ENCODE data around the gene PTPN9. TPM values are rescaled to one million over a fixed set of nuclear protein-coding genes. Genes with fewer than 3 reads are reported as not detected.

The PTPN9 gene
- total RNA-seq, 1 experiment from 2014 or later = 15.7 TPM

- ChIA-PET POLR2A (ENCODE audit: unreplicated experiment) (no interaction called here), CTCF (no interaction called here)
- no peak for TF ChIP-seq EZH2 (IDR thresholded peaks at IDR 0.05; ENCODE audit: low read length, unreplicated experiment)
- no peak for ATAC-seq
- Histone ChIP-seq H3K79me2 (ENCODE audit: low read length) (peaks cover 27% of the 10 kb centered on the region), H4K20me1 (ENCODE audit: low read length) (0 out of 2 replicates have a peak, but pooled peaks cover 7% of the 10 kb centered on the region), H3F3A (ENCODE audit: low read length, unreplicated experiment) (peaks cover 8% of the 10 kb centered on the region), H3K27ac (ENCODE audit: low read length) (no peak overlapping the region), H3K27me3 (ENCODE audit: low read length) (no peaks in the 10 kb centered on the region), H3K9me3 (ENCODE audit: low read length) (no peaks in the 10 kb centered on the region), H2AFZ (ENCODE audit: low read length) (no peak overlapping the region), H3K36me3 (ENCODE audit: low read depth, low read length) (peaks cover 34% of the 10 kb centered on the region), H3K9me2 (replicated peaks; ENCODE audit: low read length) (no peaks in the 10 kb centered on the region), H3K9ac (ENCODE audit: low read length) (no peak overlapping the region), H3K4me1 (ENCODE audit: insufficient read depth, low read length) (peaks cover 18% of the 10 kb centered on the region), H3K4me3 (ENCODE audit: low read length) (no peak overlapping the region), H3K4me2 (ENCODE audit: low read length) (no peak overlapping the region)
- no peak for DNase-seq
- BruUV-seq (replicated peaks) = no TSS peak
- intact Hi-C loops (cut with micrococcal nuclease) = no loop called here
These were observed 156.6 kb downstream of the PTPN9 start for GRCh38 chr15:75422554-75422953.

DNA sequence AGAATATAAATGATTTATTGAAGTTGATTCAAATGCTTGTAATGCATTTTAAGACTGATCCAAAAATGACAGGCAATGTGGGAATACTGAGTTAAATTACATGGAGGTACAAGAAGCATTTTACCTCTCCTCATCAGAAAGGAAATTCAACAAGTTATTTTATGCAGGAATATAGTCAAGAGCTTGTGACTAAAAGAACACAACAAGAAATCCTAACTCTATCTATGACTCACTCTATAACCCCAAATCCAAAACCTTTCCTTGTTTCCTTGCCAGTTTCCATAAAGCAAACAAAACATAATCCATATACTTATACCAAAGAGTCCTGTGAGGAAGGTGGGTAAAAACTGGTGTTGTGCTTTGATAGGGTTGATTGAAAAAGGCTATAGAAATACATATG lies 158.4 kb downstream of the PTPN9 start:
- Histone ChIP-seq H3K4me3 (ENCODE audit: low read length) (no peak overlapping the region), H3K27me3 (ENCODE audit: low read length) (no peaks in the 10 kb centered on the region), H3K4me1 (ENCODE audit: insufficient read depth, low read length) (peaks cover 18% of the 10 kb centered on the region), H2AFZ (ENCODE audit: low read length) (no peak overlapping the region), H3F3A (ENCODE audit: low read length, unreplicated experiment) (peaks cover 8% of the 10 kb centered on the region), H4K20me1 (ENCODE audit: low read length) (no peaks in the 10 kb centered on the region), H3K36me3 (ENCODE audit: low read depth, low read length) (peaks cover 34% of the 10 kb centered on the region), H3K9me2 (replicated peaks; ENCODE audit: low read length) (no peaks in the 10 kb centered on the region), H3K27ac (ENCODE audit: low read length) (no peak overlapping the region), H3K4me2 (ENCODE audit: low read length) (no peak overlapping the region), H3K79me2 (ENCODE audit: low read length) (peaks cover 21% of the 10 kb centered on the region), H3K9me3 (ENCODE audit: low read length) (no peaks in the 10 kb centered on the region), H3K9ac (ENCODE audit: low read length) (no peak overlapping the region)
- BruUV-seq (replicated peaks) = no TSS peak
- peak; percentile 64 for DNase-seq
- CTCF ChIA-PET = no interaction called here
- intact Hi-C loops (cut with micrococcal nuclease) = no loop called here
- ATAC-seq = peak; percentile 91
- TF ChIP-seq EZH2 (IDR thresholded peaks at IDR 0.05; ENCODE audit: low read length, unreplicated experiment) (no peak), EZH2phosphoT487 (IDR thresholded peaks at IDR 0.05; ENCODE audit: borderline replicate concordance, low read length) (no peak)
- TF ChIP-seq, protein P1, sequence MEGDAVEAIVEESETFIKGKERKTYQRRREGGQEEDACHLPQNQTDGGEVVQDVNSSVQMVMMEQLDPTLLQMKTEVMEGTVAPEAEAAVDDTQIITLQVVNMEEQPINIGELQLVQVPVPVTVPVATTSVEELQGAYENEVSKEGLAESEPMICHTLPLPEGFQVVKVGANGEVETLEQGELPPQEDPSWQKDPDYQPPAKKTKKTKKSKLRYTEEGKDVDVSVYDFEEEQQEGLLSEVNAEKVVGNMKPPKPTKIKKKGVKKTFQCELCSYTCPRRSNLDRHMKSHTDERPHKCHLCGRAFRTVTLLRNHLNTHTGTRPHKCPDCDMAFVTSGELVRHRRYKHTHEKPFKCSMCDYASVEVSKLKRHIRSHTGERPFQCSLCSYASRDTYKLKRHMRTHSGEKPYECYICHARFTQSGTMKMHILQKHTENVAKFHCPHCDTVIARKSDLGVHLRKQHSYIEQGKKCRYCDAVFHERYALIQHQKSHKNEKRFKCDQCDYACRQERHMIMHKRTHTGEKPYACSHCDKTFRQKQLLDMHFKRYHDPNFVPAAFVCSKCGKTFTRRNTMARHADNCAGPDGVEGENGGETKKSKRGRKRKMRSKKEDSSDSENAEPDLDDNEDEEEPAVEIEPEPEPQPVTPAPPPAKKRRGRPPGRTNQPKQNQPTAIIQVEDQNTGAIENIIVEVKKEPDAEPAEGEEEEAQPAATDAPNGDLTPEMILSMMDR (conservative IDR thresholded peaks at IDR 0.05; ENCODE audit: low read depth, low read length) = no peak
- POLR2A ChIA-PET (ENCODE audit: unreplicated experiment) = no interaction called here

DNA sequence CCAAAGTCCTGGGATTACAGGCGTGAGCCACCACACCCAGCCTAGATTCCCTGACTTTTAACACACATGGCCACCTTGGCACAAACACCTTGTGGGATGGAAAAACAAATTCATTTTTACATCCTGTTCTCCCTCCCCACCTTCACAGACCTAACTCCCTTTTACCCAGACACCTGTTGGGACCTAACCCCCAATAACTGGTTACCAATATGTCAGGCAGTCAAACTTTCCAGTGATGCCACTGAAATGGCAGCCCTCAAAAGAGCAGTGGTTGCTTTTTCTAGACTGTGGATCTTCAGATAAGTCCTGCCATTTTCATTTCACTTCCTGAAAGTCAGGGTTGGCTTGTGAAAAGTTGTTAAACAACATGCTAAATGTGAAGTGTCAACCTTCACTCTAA lies 162.5 kb downstream of the PTPN9 start:
- Histone ChIP-seq H3K79me2 (ENCODE audit: low read length) (peaks cover 15% of the 10 kb centered on the region), H3K4me1 (ENCODE audit: insufficient read depth, low read length) (peaks cover 16% of the 10 kb centered on the region), H3K4me3 (ENCODE audit: low read length) (no peak overlapping the region), H3K9me3 (ENCODE audit: low read length) (no peaks in the 10 kb centered on the region), H3K9ac (ENCODE audit: low read length) (no peak overlapping the region), H2AFZ (ENCODE audit: low read length) (no peak overlapping the region), H3K36me3 (ENCODE audit: low read depth, low read length) (peaks cover 26% of the 10 kb centered on the region), H3K9me2 (replicated peaks; ENCODE audit: low read length) (no peaks in the 10 kb centered on the region), H3F3A (ENCODE audit: low read length, unreplicated experiment) (peaks cover 7% of the 10 kb centered on the region), H3K4me2 (ENCODE audit: low read length) (no peak overlapping the region), H3K27me3 (ENCODE audit: low read length) (no peaks in the 10 kb centered on the region), H4K20me1 (ENCODE audit: low read length) (no peaks in the 10 kb centered on the region), H3K27ac (ENCODE audit: low read length) (no peak overlapping the region)
- no peak for DNase-seq
- BruUV-seq (replicated peaks) = no TSS peak
- TF ChIP-seq, protein P1 (conservative IDR thresholded peaks at IDR 0.05; ENCODE audit: low read depth, low read length) = no peak
- TF ChIP-seq EZH2phosphoT487 (IDR thresholded peaks at IDR 0.05; ENCODE audit: borderline replicate concordance, low read length) (no peak), EZH2 (IDR thresholded peaks at IDR 0.05; ENCODE audit: low read length, unreplicated experiment) (no peak)
- intact Hi-C loops (cut with micrococcal nuclease) = no loop called here
- CTCF ChIA-PET = interaction anchor here (0.7 kb wide), 1 partner anchor 48 kb away, joined by 5 read pairs; the partner anchor contains the start of gene MAN2C1
- ATAC-seq = no peak
- POLR2A ChIA-PET (ENCODE audit: unreplicated experiment) = no interaction called here

Other genes starting within 250 kb of the PTPN9 start
- 116 and 125 TPM in 2 replicates for gene COMMD4, start 243.3 kb downstream of the PTPN9 start, total RNA-seq (2014; rRNA removed)
- gene NEIL1, start 232.3 kb downstream of the PTPN9 start, total RNA-seq (2014; rRNA removed) = 4.1 and 14.3 TPM in 2 replicates
- gene MAN2C1, start 210.7 kb downstream of the PTPN9 start, total RNA-seq (2014; rRNA removed) = 120 and 126 TPM in 2 replicates
- 24.9 and 27.8 TPM in 2 replicates for gene SIN3A, start 127.6 kb downstream of the PTPN9 start, total RNA-seq (2014; rRNA removed)
- 7.9 and 13.5 TPM in 2 replicates for gene SNUPN, start 46.4 kb upstream of the PTPN9 start, total RNA-seq (2014; rRNA removed)
- 92.6 and 95.4 TPM in 2 replicates for gene IMP3, start 60.9 kb upstream of the PTPN9 start, total RNA-seq (2014; rRNA removed)
- 16.2 and 16.8 TPM in 2 replicates for gene SNX33, start 68.6 kb upstream of the PTPN9 start, total RNA-seq (2014; rRNA removed)
- 2.0 and 2.9 TPM in 2 replicates for gene CSPG4, start 133.5 kb upstream of the PTPN9 start, total RNA-seq (2014; rRNA removed)

Data from PC-3 (cell line).